ENCODE data around the gene PRG3.

- TF ChIP-seq REST (IDR thresholded peaks at IDR 0.05; ENCODE audit: insufficient read depth in 1 of 2, low read depth in 2 of 2, low read length in 2 of 2) (no peak), POLR2AphosphoS5 (IDR thresholded peaks at IDR 0.05; ENCODE audit: low read depth, low read length) (no peak), SIN3A (IDR thresholded peaks at IDR 0.05; ENCODE audit: borderline replicate concordance, insufficient read depth, low read length) (no peak), TAF1 (IDR thresholded peaks at IDR 0.05; ENCODE audit: borderline replicate concordance, insufficient read depth, low read length) (no peak), FOXP2 (optimal IDR thresholded peaks at IDR 0.05; ENCODE audit: borderline replicate concordance, extremely low read depth, extremely low read length, insufficient read depth) (no peak)
Measured at GRCh38 chr11:57353852-57354251, 27.1 kb downstream of the PRG3 start.
